K562 (cell line): Measurements from ENCODE around the gene ARHGDIA. TPM values are rescaled to one million over a fixed set of nuclear protein-coding genes. Genes with fewer than 3 reads are reported as not detected.
A peak's percentile ranks its signal among the peaks of the same experiment; 100 is the strongest.

Experiments
- BACH1 ChIP-seq: fragments of 200-800 bp; sonication (Bioruptor generic); IDR thresholded peaks from 2 replicates; pipeline ENCODE4 v1.6.1; 2016; ENCODE audit warnings: missing genetic modification characterization, missing compliant biosample characterization
- DNMT1 ChIP-seq: fragments of 450-650 bp; IDR thresholded peaks from 2 replicates; pipeline ENCODE4 v1.6.1; 2016; ENCODE audit warnings: antibody characterized with exemption, mild to moderate bottlenecking
- ETV5 ChIP-seq: sonication (generic); formaldehyde crosslinking; IDR thresholded peaks from 2 replicates; pipeline ENCODE4 v1.4.0; 2020; ENCODE audit warnings: low read depth, mild to moderate bottlenecking, missing genetic modification reagents
- FOXJ2 ChIP-seq: fragments of 200-800 bp; sonication (Bioruptor generic); IDR thresholded peaks from 2 replicates; pipeline ENCODE4 v1.6.1; 2016; ENCODE audit warnings: missing genetic modification characterization, missing compliant biosample characterization
- HNRNPH1 ChIP-seq: fragments of 200-400 bp; formaldehyde crosslinking; optimal IDR thresholded peaks from 2 replicates; pipeline ENCODE3; 2017; ENCODE audit warnings: low read depth, mild to moderate bottlenecking, low read length, moderate library complexity
- NR1H2 ChIP-seq: sonication (generic); formaldehyde crosslinking; IDR thresholded peaks from 2 replicates; pipeline ENCODE4 v1.4.0; 2020; ENCODE audit warnings: mild to moderate bottlenecking, missing genetic modification reagents
- SMAD3 ChIP-seq: fragments of 450-650 bp; formaldehyde crosslinking; conservative IDR thresholded peaks from 2 replicates; pipeline ENCODE4 v1.4.0; 2020; ENCODE audit warnings: mild to moderate bottlenecking
- ZNF143 ChIP-seq: sonication (generic); formaldehyde crosslinking; IDR thresholded peaks from 2 replicates; pipeline ENCODE4 v1.9.0; 2022; ENCODE audit warnings: mild to moderate bottlenecking, missing genetic modification reagents
- polyA plus RNA-seq, 8 experiments: library from polyadenylated mRNA; depleted of rRNA in 4 of 8; stranded (reverse) in 5 of 8; unstranded in 3 of 8; fragments of >200 nt; fragmentation: Nextera tagmentation in 2 of 8; fragmentation: Illumina TruSeq in 1 of 8; extraction: Ambion mirVana in 2 of 8; extraction: Trizol in 1 of 8; gene quantifications; 2 replicates each; pipeline versions ENCODE4 v1.2.1 to v1.2.3, GENCODE V29; 2011 to 2014; ENCODE audit warnings: inconsistent platforms in 1 of 8, missing spikeins in 1 of 8
- total RNA-seq, 7 experiments: library from RNA; depleted of rRNA in 6 of 7; stranded (reverse); fragments of >200 nt in 6 of 7; fragmentation: Illumina TruSeq in 2 of 7; extraction: Trizol in 2 of 7; gene quantifications; 2 replicates each; pipeline versions ENCODE4 v1.2.1 to v1.2.3, GENCODE V29; 2011 to 2021; ENCODE audit warnings: low replicate concordance in 1 of 7
- TF ChIP-seq, protein P1 (sequence below), 2 experiments: fragments of 450-650 bp; IDR thresholded peaks; 2 replicates each; pipeline ENCODE4 v1.6.1; 2016; ENCODE audit warnings: mild to moderate bottlenecking in 2 of 2, borderline replicate concordance in 1 of 2, low read depth in 1 of 2, moderate library complexity in 1 of 2
- TF ChIP-seq, protein P2 (sequence below): fragments of 450-650 bp; IDR thresholded peaks from 2 replicates; pipeline ENCODE4 v1.6.1; 2016; ENCODE audit warnings: antibody characterized with exemption
- TF ChIP-seq, protein P3 (sequence below): fragments of 250-450 bp; sonication (Bioruptor Pico); IDR thresholded peaks from 2 replicates; pipeline ENCODE4 v1.5.0; 2020; ENCODE audit warnings: mild to moderate bottlenecking, borderline replicate concordance
- TF ChIP-seq, protein P4 (sequence below): fragments of 200-400 bp; formaldehyde crosslinking; IDR thresholded peaks from 2 replicates; pipeline ENCODE4 v1.6.1; 2017; ENCODE audit warnings: mild to moderate bottlenecking, low read depth, low read length, moderate library complexity

ARHGDIA gene
- total and polyA plus RNA-seq, 9 of the 15 experiments (the other 6 are each of a cell fraction or from before 2014, with no cell fraction given): 9.6 to 340 (median 97.6) TPM

DNA sequence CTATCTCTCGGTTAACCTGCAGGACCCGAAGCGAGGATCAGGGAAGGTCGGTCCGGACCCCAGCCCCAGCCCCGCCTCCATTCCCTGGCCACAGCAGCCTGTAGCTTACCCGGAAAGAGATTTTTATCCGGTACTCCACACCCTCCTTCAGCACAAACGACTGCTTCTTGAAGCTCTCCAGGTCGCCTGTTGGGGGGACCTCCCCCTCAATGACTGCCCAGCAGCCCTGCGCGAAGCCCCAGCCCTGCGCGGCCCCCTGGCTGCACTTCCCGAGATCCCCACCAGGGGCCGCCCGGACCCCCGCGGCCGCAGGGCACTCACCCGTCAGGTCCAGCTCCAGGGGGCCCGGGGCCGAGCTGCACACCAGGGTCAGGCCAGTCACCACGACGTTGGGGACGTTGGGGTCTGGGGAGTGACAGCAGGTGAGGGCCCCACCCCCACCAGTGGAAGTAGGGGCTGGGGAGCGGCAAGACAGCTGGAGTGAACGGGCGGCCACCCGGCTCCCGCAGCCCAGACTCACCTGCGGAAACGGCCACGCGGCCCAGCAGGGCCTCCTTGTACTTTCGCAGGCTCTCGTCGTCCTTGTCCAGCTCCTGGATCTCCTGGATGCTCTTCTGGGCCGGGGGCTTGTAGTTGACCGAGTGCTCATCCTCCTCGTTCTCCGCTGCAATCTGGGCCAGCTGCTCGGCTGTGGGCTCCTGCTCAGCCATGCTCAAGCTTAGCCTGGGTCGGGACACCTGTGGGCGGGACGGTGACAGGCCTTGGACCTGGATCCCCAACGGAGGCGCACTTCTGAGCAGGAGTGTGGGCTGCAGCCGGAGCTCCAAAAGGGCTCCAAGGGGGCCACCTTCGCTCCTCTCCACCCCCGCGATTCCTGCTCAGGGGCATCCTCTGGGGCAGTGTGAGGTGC is 1.7 kb downstream of the ARHGDIA start (continued):
- TF ChIP-seq, protein P1, sequence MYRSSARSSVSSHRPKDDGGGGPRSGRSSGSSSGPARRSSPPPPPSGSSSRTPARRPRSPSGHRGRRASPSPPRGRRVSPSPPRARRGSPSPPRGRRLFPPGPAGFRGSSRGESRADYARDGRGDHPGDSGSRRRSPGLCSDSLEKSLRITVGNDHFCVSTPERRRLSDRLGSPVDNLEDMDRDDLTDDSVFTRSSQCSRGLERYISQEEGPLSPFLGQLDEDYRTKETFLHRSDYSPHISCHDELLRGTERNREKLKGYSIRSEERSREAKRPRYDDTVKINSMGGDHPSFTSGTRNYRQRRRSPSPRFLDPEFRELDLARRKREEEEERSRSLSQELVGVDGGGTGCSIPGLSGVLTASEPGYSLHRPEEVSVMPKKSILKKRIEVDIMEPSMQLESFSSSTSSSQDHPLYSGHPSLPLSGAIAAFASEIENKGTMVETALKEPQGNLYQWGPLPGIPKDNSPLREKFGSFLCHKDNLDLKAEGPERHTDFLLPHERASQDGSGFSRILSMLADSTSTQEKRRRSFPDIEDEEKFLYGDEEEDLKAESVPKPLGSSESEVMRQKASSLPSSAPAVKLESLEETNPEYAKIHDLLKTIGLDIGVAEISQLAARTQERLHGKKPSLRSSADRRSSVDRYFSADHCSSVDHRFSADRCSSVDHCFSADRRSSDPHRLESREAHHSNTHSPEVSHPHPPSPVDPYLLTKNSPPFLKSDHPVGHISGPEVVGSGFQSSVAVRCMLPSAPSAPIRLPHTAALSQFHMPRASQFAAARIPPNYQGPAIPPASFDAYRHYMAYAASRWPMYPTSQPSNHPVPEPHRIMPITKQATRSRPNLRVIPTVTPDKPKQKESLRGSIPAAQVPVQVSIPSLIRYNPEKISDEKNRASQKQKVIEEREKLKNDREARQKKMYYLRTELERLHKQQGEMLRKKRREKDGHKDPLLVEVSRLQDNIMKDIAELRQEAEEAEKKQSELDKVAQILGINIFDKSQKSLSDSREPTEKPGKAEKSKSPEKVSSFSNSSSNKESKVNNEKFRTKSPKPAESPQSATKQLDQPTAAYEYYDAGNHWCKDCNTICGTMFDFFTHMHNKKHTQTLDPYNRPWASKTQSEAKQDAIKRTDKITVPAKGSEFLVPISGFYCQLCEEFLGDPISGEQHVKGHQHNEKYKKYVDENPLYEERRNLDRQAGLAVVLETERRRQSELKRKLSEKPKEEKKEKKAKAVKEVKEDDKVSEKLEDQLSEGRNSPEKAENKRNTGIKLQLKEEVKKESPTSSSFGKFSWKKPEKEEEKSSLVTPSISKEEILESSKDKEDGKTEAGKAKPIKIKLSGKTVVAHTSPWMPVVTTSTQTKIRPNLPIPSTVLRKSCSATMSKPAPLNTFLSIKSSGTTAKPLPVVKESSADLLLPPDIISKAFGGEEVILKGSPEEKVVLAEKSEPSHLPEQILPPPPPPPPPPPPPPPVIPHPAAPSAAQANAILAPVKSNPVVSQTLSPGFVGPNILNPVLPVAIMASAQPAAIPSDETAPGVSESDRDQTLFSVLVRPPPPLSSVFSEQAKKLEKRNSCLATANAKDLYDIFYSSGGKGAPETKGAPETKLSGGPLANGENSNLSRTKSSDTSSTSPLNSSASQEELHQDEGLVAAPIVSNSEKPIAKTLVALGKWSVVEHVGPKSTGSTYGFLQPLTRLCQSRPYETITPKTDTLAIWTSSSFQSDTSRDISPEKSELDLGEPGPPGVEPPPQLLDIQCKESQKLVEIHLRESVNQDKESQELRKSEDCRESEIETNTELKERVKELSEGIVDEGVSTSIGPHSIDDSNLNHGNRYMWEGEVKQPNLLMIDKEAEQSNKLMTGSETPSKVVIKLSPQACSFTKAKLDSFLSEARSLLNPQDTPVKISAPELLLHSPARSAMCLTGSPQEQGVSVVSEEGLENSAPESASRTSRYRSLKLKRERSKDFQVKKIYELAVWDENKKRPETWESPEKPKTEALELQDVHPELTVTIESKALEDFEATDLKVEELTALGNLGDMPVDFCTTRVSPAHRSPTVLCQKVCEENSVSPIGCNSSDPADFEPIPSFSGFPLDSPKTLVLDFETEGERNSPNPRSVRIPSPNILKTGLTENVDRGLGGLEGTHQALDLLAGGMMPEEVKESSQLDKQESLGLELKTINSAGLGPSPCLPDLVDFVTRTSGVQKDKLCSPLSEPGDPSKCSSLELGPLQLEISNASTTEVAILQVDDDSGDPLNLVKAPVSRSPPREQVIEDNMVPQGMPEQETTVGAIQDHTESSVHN (IDR thresholded peaks at IDR 0.05; ENCODE audit: borderline replicate concordance in 1 of 2, low read depth in 1 of 2): no peak
- TF ChIP-seq SMAD3 (CRISPR knock-in tag): no peak
- TF ChIP-seq, protein P2, sequence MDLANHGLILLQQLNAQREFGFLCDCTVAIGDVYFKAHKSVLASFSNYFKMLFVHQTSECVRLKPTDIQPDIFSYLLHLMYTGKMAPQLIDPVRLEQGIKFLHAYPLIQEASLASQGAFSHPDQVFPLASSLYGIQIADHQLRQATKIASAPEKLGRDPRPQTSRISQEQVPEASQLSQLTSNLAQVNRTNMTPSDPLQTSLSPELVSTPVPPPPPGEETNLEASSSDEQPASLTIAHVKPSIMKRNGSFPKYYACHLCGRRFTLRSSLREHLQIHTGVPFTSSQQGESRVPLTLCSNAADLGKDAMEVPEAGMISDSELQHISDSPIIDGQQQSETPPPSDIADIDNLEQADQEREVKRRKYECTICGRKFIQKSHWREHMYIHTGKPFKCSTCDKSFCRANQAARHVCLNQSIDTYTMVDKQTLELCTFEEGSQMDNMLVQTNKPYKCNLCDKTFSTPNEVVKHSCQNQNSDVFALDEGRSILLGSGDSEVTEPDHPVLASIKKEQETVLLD: no peak
- no peak for TF ChIP-seq HNRNPH1
- TF ChIP-seq NR1H2 (CRISPR knock-in tag): 0 out of 2 replicates have a peak, but pooled peaks have one; percentile 21
- TF ChIP-seq BACH1 (tag): no peak
- TF ChIP-seq ZNF143 (CRISPR knock-in tag): no peak
- no peak for TF ChIP-seq FOXJ2 (tag)
- TF ChIP-seq, protein P3, sequence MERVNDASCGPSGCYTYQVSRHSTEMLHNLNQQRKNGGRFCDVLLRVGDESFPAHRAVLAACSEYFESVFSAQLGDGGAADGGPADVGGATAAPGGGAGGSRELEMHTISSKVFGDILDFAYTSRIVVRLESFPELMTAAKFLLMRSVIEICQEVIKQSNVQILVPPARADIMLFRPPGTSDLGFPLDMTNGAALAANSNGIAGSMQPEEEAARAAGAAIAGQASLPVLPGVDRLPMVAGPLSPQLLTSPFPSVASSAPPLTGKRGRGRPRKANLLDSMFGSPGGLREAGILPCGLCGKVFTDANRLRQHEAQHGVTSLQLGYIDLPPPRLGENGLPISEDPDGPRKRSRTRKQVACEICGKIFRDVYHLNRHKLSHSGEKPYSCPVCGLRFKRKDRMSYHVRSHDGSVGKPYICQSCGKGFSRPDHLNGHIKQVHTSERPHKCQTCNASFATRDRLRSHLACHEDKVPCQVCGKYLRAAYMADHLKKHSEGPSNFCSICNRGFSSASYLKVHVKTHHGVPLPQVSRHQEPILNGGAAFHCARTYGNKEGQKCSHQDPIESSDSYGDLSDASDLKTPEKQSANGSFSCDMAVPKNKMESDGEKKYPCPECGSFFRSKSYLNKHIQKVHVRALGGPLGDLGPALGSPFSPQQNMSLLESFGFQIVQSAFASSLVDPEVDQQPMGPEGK (CRISPR knock-in tag): no peak
- no peak for TF ChIP-seq ETV5 (CRISPR knock-in tag)
- TF ChIP-seq DNMT1: no peak
- TF ChIP-seq, protein P4, sequence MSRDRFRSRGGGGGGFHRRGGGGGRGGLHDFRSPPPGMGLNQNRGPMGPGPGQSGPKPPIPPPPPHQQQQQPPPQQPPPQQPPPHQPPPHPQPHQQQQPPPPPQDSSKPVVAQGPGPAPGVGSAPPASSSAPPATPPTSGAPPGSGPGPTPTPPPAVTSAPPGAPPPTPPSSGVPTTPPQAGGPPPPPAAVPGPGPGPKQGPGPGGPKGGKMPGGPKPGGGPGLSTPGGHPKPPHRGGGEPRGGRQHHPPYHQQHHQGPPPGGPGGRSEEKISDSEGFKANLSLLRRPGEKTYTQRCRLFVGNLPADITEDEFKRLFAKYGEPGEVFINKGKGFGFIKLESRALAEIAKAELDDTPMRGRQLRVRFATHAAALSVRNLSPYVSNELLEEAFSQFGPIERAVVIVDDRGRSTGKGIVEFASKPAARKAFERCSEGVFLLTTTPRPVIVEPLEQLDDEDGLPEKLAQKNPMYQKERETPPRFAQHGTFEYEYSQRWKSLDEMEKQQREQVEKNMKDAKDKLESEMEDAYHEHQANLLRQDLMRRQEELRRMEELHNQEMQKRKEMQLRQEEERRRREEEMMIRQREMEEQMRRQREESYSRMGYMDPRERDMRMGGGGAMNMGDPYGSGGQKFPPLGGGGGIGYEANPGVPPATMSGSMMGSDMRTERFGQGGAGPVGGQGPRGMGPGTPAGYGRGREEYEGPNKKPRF: no peak
